H9 (cell line): ENCODE data around the gene RALGDS. TPM values are rescaled to one million over a fixed set of nuclear protein-coding genes. Genes with fewer than 3 reads are reported as not detected.

Experiments used
- DNase-seq: peaks from one replicate; pipeline ENCODE4 v3.0.0-alpha.2; 2017
- H2AFZ ChIP-seq: one replicate; pipeline ENCODE4 v1.6.1; 2013; ENCODE audit warnings: mild to moderate bottlenecking, low read length, control low read depth, moderate library complexity
- H2AK5ac ChIP-seq: 2 replicates; pipeline ENCODE4 v1.6.1; 2013; ENCODE audit warnings: low read length, control low read depth, mixed read lengths; ENCODE audit not compliant: insufficient read length
- H2BK120ac ChIP-seq: one replicate; pipeline ENCODE4 v1.6.1; 2013; ENCODE audit warnings: low read depth, mild to moderate bottlenecking, low read length, control low read depth, inconsistent platforms; ENCODE audit not compliant: poor library complexity, severe bottlenecking
- H2BK12ac ChIP-seq: 2 replicates; pipeline ENCODE4 v1.6.1; 2013; ENCODE audit warnings: low read length, control low read depth, mixed read lengths, low read depth; ENCODE audit not compliant: insufficient read length
- H2BK15ac ChIP-seq: 2 replicates; pipeline ENCODE4 v1.6.1; 2013; ENCODE audit warnings: low read depth, low read length, control low read depth
- H2BK20ac ChIP-seq: one replicate; pipeline ENCODE4 v1.6.1; 2013; ENCODE audit warnings: low read depth, mild to moderate bottlenecking, low read length, control low read depth, inconsistent platforms; ENCODE audit not compliant: poor library complexity, severe bottlenecking
- H2BK5ac ChIP-seq: 2 replicates; pipeline ENCODE4 v1.6.1; 2013; ENCODE audit warnings: low read length, control low read depth, mixed read lengths; ENCODE audit not compliant: insufficient read length
- H3K14ac ChIP-seq: 2 replicates; pipeline ENCODE4 v1.6.1; 2013; ENCODE audit warnings: low read length, control low read depth; ENCODE audit not compliant: insufficient read depth
- H3K18ac ChIP-seq: 2 replicates; pipeline ENCODE4 v1.6.1; 2013; ENCODE audit warnings: low read depth, mild to moderate bottlenecking, mixed read lengths, low read length, control low read depth; ENCODE audit not compliant: insufficient read length
- H3K23ac ChIP-seq: 2 replicates; pipeline ENCODE4 v1.6.1; 2013; ENCODE audit warnings: low read length, control low read depth, mixed read lengths, low read depth; ENCODE audit not compliant: insufficient read length
- H3K23me2 ChIP-seq: 2 replicates; pipeline ENCODE4 v1.6.1; 2013; ENCODE audit warnings: low read depth, mild to moderate bottlenecking, mixed read lengths, low read length, control low read depth; ENCODE audit not compliant: insufficient read length, poor library complexity, severe bottlenecking
- H3K27ac ChIP-seq: 2 replicates; pipeline ENCODE4 v1.5.1; 2013; ENCODE audit warnings: low read length, control low read depth, mixed read lengths, low read depth; ENCODE audit not compliant: insufficient read length
- H3K27me3 ChIP-seq: 2 replicates; pipeline ENCODE4 v1.6.1; 2013; ENCODE audit warnings: low read length, control low read depth, inconsistent platforms; ENCODE audit not compliant: insufficient read depth
- H3K4ac ChIP-seq: 2 replicates; pipeline ENCODE4 v1.6.1; 2013; ENCODE audit warnings: low read depth, mild to moderate bottlenecking, control low read depth, inconsistent platforms, low read length, moderate library complexity
- H3K4me1 ChIP-seq: 2 replicates; pipeline ENCODE4 v1.6.1; 2013; ENCODE audit warnings: low read length, control low read depth, inconsistent platforms; ENCODE audit not compliant: insufficient read depth
- H3K4me2 ChIP-seq: 2 replicates; pipeline ENCODE4 v1.6.1; 2013; ENCODE audit warnings: low read length, control low read depth, mixed read lengths; ENCODE audit not compliant: insufficient read length, insufficient read depth
- H3K56ac ChIP-seq: 2 replicates; pipeline ENCODE4 v1.6.1; 2013; ENCODE audit warnings: low read depth, mild to moderate bottlenecking, mixed read lengths, low read length, control low read depth; ENCODE audit not compliant: insufficient read length
- H3K79me1 ChIP-seq: 2 replicates; pipeline ENCODE4 v1.6.1; 2013; ENCODE audit warnings: low read depth, mild to moderate bottlenecking, moderate library complexity, low read length, control low read depth, inconsistent platforms; ENCODE audit not compliant: insufficient read depth, poor library complexity, severe bottlenecking
- H3K79me2 ChIP-seq: 2 replicates; pipeline ENCODE4 v1.6.1; 2013; ENCODE audit warnings: low read length, control low read depth, inconsistent platforms; ENCODE audit not compliant: insufficient read depth
- H3K9ac ChIP-seq: 2 replicates; pipeline ENCODE4 v1.6.1; 2013; ENCODE audit warnings: low read length, control low read depth, mixed read lengths; ENCODE audit not compliant: insufficient read length; ENCODE audit errors: extremely low read depth
- H3K9me3 ChIP-seq: one replicate; pipeline ENCODE4 v1.6.1; 2013; ENCODE audit warnings: low read depth, low read length, inconsistent platforms; ENCODE audit not compliant: control insufficient read depth
- H3T11ph ChIP-seq: one replicate; pipeline ENCODE4 v1.6.1; 2013; ENCODE audit warnings: mild to moderate bottlenecking, low read length, control low read depth, inconsistent platforms
- H4K20me1 ChIP-seq: one replicate; pipeline ENCODE4 v1.6.1; 2013; ENCODE audit not compliant: control insufficient read depth, insufficient read length, insufficient read depth
- H4K5ac ChIP-seq: 2 replicates; pipeline ENCODE4 v1.6.1; 2013; ENCODE audit warnings: low read depth, mild to moderate bottlenecking, mixed read lengths, low read length, control low read depth; ENCODE audit not compliant: insufficient read length
- H4K8ac ChIP-seq: replicated peaks from 2 replicates; pipeline ENCODE4 v1.6.1; 2013; ENCODE audit warnings: low read length, control low read depth, mixed read lengths, low read depth; ENCODE audit not compliant: insufficient read length
- H4K91ac ChIP-seq: 2 replicates; pipeline ENCODE4 v1.6.1; 2013; ENCODE audit warnings: low read depth, mild to moderate bottlenecking, moderate library complexity, mixed read lengths, low read length, control low read depth; ENCODE audit not compliant: insufficient read length
- H3K27ac Mint-ChIP-seq, 3 experiments: 2 replicates in 2 of 3; 3 replicates in 1 of 3; pipeline ENCODE4 v1.8.0; 2020 to 2021; ENCODE audit warnings: mixed read lengths in 3 of 3, mild to moderate bottlenecking in 1 of 3, moderate library complexity in 1 of 3
- H3K27me3 Mint-ChIP-seq: 2 replicates; pipeline ENCODE4 v1.8.0; 2021; ENCODE audit warnings: low read depth, mild to moderate bottlenecking, moderate library complexity, mixed read lengths
- H3K36me3 Mint-ChIP-seq, 3 experiments: 2 replicates in 2 of 3; 3 replicates in 1 of 3; pipeline ENCODE4 v1.8.0; 2020 to 2021; ENCODE audit warnings: low read depth in 3 of 3, mixed read lengths in 3 of 3; ENCODE audit not compliant: insufficient read depth in 1 of 3
- H3K4me1 Mint-ChIP-seq, 2 experiments: 2 replicates each; pipeline ENCODE4 v1.8.0; 2020; ENCODE audit warnings: mixed read lengths in 2 of 2
- H3K4me3 Mint-ChIP-seq, 2 experiments: 2 replicates in 1 of 2; 3 replicates in 1 of 2; pipeline ENCODE4 v1.8.0; 2020 to 2021; ENCODE audit warnings: mild to moderate bottlenecking in 2 of 2, mixed read lengths in 2 of 2, moderate library complexity in 1 of 2
- H3K9me3 Mint-ChIP-seq, 2 experiments: 2 replicates in 1 of 2; 3 replicates in 1 of 2; pipeline ENCODE4 v1.8.0; 2020; ENCODE audit warnings: mild to moderate bottlenecking in 2 of 2, mixed read lengths in 2 of 2, moderate library complexity in 1 of 2
- CTCF ChIP-seq: fragments of 200-600 bp; sonication (generic); conservative IDR thresholded peaks from 3 replicates; pipeline ENCODE4 v1.8.0; 2021; ENCODE audit warnings: antibody characterized with exemption, mild to moderate bottlenecking
- WGBS: extraction: QIAGEN DNeasy Blood & Tissue Kit; methylation state at CpG from one replicate; pipeline ENCODE4 v1.1.7; 2013; ENCODE audit warnings: missing lambda C conversion rate, low lambda C conversion rate, mixed read lengths; ENCODE audit not compliant: insufficient read length; ENCODE audit errors: extremely low coverage; 5-methylcytosine and 5-hydroxymethylcytosine counted together
- total RNA-seq: library from RNA; stranded (reverse); gene quantifications from 2 replicates; pipeline ENCODE4 v1.2.1, GENCODE V29; 2021

The RALGDS gene
- total RNA-seq, 1 experiment from 2014 or later = 21.3 TPM

GRCh38 chr9:133132174-133132573 is 11.1 kb upstream of the RALGDS start:
- Mint-ChIP-seq H3K4me3 (no peak overlapping the region; a peak in 1 of 5 replicates), H3K9me3 (no peaks in the 10 kb centered on the region), H3K36me3 (no peaks in the 10 kb centered on the region), H3K27ac (no peak overlapping the region; a peak in 1 of 7 replicates), H3K27me3 (peaks cover 2% of the 10 kb centered on the region), H3K4me1 (peaks cover 7 to 16% of the 10 kb centered on the region in 2 experiments; a peak in 3 of 4 replicates)
- no peak overlapping the region for H2BK5ac ChIP-seq
- H3K4ac ChIP-seq = no peak overlapping the region
- no peak overlapping the region for H2BK120ac ChIP-seq
- H3K79me2 ChIP-seq = no peaks in the 10 kb centered on the region
- no peak overlapping the region; the same call in 1 of the 2 replicates for H2BK15ac ChIP-seq
- no peak overlapping the region for H2BK20ac ChIP-seq
- H2BK12ac ChIP-seq = no peak overlapping the region
- no peaks in the 10 kb centered on the region for H3K79me1 ChIP-seq
- no peak overlapping the region for H4K91ac ChIP-seq
- H2AFZ ChIP-seq = no peak overlapping the region
- no peak overlapping the region; the same call in 1 of the 2 replicates for H3K14ac ChIP-seq
- no peak overlapping the region for H2AK5ac ChIP-seq
- H3K18ac ChIP-seq = no peak overlapping the region
- H3T11ph ChIP-seq = no peak overlapping the region
- H3K27me3 ChIP-seq = no peaks in the 10 kb centered on the region
- no peak overlapping the region for H3K9ac ChIP-seq
- H4K20me1 ChIP-seq = no peaks in the 10 kb centered on the region
- H3K4me2 ChIP-seq = no peak overlapping the region
- no peak for TF ChIP-seq CTCF
- WGBS = no CpG with 5 or more reads among the region's 16 CpGs
- H3K27ac ChIP-seq = no peak overlapping the region
- no peak overlapping the region for H3K23ac ChIP-seq
- DNase-seq = no peak
- no peaks in the 10 kb centered on the region for H3K9me3 ChIP-seq
- H3K56ac ChIP-seq = no peak overlapping the region
- no peak overlapping the region for H4K5ac ChIP-seq
- no peaks in the 10 kb centered on the region for H3K4me1 ChIP-seq
- peaks cover 3% of the 10 kb centered on the region for H3K23me2 ChIP-seq
- H4K8ac ChIP-seq = no peak overlapping the region
